ENCODE measurements around the gene TPO.

Gene TPO

DNA sequence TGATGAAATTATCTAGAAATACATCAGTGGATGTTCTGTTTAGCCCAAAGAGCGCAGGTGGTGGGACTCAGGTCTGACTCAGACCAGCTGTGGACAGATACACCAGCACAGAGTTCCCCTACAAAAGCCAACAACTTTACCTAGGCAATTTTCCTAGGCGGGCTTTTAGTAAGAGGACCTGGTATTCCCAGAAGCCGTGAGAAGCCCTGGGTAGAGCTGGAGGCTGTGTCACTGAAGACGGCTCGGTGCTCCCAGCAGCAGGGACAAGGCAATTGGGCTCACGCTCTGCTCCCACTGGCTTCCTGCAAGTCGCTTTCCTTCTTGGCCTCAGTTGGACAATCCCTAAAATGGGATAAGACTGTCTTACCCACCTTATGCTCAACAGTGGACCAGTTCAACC lies 41.1 kb downstream of the TPO start:
- TF ChIP-seq, protein P1, sequence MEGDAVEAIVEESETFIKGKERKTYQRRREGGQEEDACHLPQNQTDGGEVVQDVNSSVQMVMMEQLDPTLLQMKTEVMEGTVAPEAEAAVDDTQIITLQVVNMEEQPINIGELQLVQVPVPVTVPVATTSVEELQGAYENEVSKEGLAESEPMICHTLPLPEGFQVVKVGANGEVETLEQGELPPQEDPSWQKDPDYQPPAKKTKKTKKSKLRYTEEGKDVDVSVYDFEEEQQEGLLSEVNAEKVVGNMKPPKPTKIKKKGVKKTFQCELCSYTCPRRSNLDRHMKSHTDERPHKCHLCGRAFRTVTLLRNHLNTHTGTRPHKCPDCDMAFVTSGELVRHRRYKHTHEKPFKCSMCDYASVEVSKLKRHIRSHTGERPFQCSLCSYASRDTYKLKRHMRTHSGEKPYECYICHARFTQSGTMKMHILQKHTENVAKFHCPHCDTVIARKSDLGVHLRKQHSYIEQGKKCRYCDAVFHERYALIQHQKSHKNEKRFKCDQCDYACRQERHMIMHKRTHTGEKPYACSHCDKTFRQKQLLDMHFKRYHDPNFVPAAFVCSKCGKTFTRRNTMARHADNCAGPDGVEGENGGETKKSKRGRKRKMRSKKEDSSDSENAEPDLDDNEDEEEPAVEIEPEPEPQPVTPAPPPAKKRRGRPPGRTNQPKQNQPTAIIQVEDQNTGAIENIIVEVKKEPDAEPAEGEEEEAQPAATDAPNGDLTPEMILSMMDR (IDR thresholded peaks at IDR 0.05), result no peak
- H3K4me1 Mint-ChIP-seq, result peaks cover 18% of the 10 kb centered on the region
- no peaks in the 10 kb centered on the region for H3K36me3 Mint-ChIP-seq (ENCODE audit: low read depth)

DNA sequence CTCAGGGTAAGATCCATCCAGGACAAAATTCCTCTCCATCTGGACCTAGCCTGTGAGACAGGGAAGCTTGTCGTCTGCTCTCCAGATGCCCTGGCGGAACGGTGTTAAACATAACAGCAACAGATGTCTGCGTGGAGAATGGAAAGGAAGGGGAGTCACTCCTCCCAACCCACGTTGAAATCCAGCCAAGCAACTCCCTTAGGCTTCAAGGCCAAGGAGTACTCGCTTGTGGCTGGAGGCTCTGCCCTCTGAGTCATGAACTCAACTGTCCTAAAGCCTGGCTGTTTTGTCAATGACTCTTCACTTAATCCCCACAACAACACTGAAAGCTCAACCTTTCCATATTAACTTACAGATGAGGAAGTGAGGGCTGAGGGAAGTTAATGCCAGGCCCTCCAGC lies 42.2 kb downstream of the TPO start:
- Mint-ChIP-seq H3K4me3 (no peak overlapping the region), H3K9me3 (peaks cover 7% of the 10 kb centered on the region), H3K4me1 (peaks cover 13% of the 10 kb centered on the region), H3K36me3 (ENCODE audit: low read depth) (no peaks in the 10 kb centered on the region), H3K27me3 (ENCODE audit: low read depth, poor library complexity) (peaks cover 14% of the 10 kb centered on the region), H3K27ac (no peak overlapping the region)
- TF ChIP-seq, protein P1 (IDR thresholded peaks at IDR 0.05), result no peak
- no peak for DNase-seq

More for the DNA sequence above, 41.1 kb downstream of the TPO start:
- no peak for DNase-seq
- Mint-ChIP-seq H3K4me3 (no peak overlapping the region), H3K27me3 (ENCODE audit: low read depth, poor library complexity) (peaks cover 19% of the 10 kb centered on the region), H3K9me3 (peaks cover 7% of the 10 kb centered on the region), H3K27ac (no peak overlapping the region)

DNA sequence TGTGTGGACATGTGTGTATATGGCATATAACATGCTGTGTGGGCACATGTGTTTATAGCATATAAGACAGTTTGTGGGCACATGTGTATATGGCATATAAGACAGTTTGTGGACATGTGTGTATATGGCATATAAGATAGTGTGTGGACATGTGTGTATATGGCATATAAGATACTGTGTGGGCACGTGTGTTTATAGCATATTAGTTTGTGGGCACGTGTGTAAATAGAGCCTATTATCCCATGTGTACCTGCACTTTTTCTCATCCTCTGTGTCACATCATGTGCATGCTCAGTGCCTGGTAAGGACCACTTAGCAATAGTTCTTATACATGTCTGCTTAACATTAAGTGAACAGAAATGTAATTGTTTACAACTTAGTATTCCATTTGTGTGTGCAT lies 45.2 kb downstream of the TPO start:
- Mint-ChIP-seq H3K9me3 (peaks cover 7% of the 10 kb centered on the region), H3K4me3 (no peak overlapping the region), H3K27me3 (ENCODE audit: low read depth, poor library complexity) (peaks cover 10% of the 10 kb centered on the region), H3K4me1 (peaks cover 5% of the 10 kb centered on the region), H3K27ac (no peak overlapping the region), H3K36me3 (ENCODE audit: low read depth) (no peaks in the 10 kb centered on the region)
- no peak for DNase-seq
- TF ChIP-seq, protein P1 (IDR thresholded peaks at IDR 0.05), result no peak

DNA sequence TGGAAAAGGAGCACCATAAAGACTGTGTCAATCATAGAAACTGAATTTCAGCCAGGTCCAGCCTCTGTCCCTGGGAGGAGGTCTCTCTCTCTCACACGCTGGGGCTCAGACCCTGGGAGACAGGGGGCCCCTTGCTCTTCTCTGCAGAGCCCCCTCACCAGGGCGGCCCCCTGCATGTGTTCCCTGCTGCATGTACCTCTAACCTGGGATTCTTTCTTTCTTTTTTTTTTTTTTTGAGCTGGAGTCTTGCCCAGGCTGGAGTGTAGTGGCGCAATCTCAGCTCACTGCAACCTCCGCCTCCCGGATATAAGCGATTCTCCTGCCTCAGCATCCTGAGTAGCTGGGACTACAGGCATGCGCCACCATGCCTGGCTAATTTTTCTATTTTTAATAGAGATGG lies 46.5 kb downstream of the TPO start:
- Mint-ChIP-seq H3K27me3 (ENCODE audit: low read depth, poor library complexity) (peaks cover 11% of the 10 kb centered on the region), H3K9me3 (peaks cover 8% of the 10 kb centered on the region), H3K4me3 (no peak overlapping the region), H3K36me3 (ENCODE audit: low read depth) (no peaks in the 10 kb centered on the region), H3K27ac (no peak overlapping the region), H3K4me1 (peaks cover 5% of the 10 kb centered on the region)
- TF ChIP-seq, protein P1 (IDR thresholded peaks at IDR 0.05), result no peak
- DNase-seq, result no peak

DNA sequence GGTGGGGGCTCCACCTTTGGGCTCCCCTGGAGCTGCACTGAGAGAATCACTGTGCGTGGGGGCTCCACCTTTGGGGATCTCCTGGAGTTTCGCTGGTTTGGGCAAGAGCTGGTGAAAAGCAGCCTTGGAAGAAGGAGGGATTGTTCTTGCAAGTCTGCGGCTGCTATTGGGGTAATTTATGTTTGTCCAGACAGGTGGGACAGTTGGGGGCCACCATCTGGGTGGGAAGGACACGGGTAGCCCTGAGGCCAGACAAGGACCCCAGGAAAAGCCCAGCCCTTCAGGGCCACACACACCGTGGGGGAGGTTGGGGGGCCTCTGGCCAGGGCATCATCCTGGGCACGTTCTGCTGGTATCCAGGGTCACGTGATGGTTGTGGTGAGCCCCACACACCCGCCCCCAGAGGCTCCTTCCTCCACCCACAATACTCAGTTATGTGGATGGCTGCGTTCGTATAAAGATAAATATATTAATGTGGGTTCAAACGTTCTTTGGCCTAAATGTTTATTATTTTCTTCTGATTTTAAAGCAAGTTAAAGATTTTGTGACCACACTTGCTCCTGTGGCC lies 47.7 kb downstream of the TPO start:
- Mint-ChIP-seq H3K27ac (peak overlapping the region; percentile 50), H3K4me3 (no peak overlapping the region), H3K4me1 (peaks cover 5% of the 10 kb centered on the region), H3K27me3 (ENCODE audit: low read depth, poor library complexity) (peaks cover 18% of the 10 kb centered on the region), H3K9me3 (peaks cover 12% of the 10 kb centered on the region), H3K36me3 (ENCODE audit: low read depth) (no peaks in the 10 kb centered on the region)
- no peak for DNase-seq
- TF ChIP-seq, protein P1 (IDR thresholded peaks at IDR 0.05), result no peak

Data from nephron progenitor cell (in vitro differentiated cells).